Measurements from ENCODE around the gene HOXB8.

Gene HOXB8

GRCh38 chr17:48610282-48611211 lies 4.5 kb downstream of the HOXB8 start, which contains the start of gene HOXB7:
Gene HOXB7, minus strand, starts transcription at chr17:48611017. Its CDS starts 99 bp downstream, at chr17:48610918.
- DNase-seq (ENCODE audit: low spot score), result no peak

GRCh38 chr17:48609759-48610281 lies 5.3 kb downstream of the HOXB8 start:
- DNase-seq (ENCODE audit: low spot score), result no peak

GRCh38 chr17:48609033-48609432 lies 6.1 kb downstream of the HOXB8 start:
- no peak for DNase-seq (ENCODE audit: low spot score)

GRCh38 chr17:48608494-48608834 lies 6.6 kb downstream of the HOXB8 start:
- DNase-seq (ENCODE audit: low spot score), result no peak

- DNase-seq (ENCODE audit: low spot score), result no peak
Measured at GRCh38 chr17:48606892-48607614, 8.0 kb downstream of the HOXB8 start.

- DNase-seq (ENCODE audit: low spot score), result no peak
Measured at GRCh38 chr17:48605991-48606891, 8.9 kb downstream of the HOXB8 start.

GRCh38 chr17:48605409-48605919 lies 9.6 kb downstream of the HOXB8 start:
- DNase-seq (ENCODE audit: low spot score), result no peak

- DNase-seq (ENCODE audit: low spot score), result no peak
Measured at GRCh38 chr17:48604770-48605329, 10.2 kb downstream of the HOXB8 start, which contains the start of gene HOXB6. Gene HOXB6, minus strand, starts transcription at chr17:48604986. Its CDS starts 6,836 bp downstream, at chr17:48598150.

GRCh38 chr17:48603959-48604769 lies 10.9 kb downstream of the HOXB8 start:
- DNase-seq (ENCODE audit: low spot score), result no peak

GRCh38 chr17:48601539-48602425 lies 13.3 kb downstream of the HOXB8 start:
- no peak for DNase-seq (ENCODE audit: low spot score)

GRCh38 chr17:48601207-48601538 lies 13.9 kb downstream of the HOXB8 start:
- DNase-seq (ENCODE audit: low spot score), result no peak

- DNase-seq (ENCODE audit: low spot score), result no peak
Measured at GRCh38 chr17:48600244-48601098, 14.6 kb downstream of the HOXB8 start.

- DNase-seq (ENCODE audit: low spot score), result no peak
Measured at GRCh38 chr17:48599354-48599753, 15.7 kb downstream of the HOXB8 start.

- DNase-seq (ENCODE audit: low spot score), result no peak
Measured at GRCh38 chr17:48598736-48599135, 16.4 kb downstream of the HOXB8 start.

GRCh38 chr17:48597778-48598631 lies 17.1 kb downstream of the HOXB8 start:
- no peak for DNase-seq (ENCODE audit: low spot score)

GRCh38 chr17:48597528-48597777 lies 17.6 kb downstream of the HOXB8 start:
- DNase-seq (ENCODE audit: low spot score), result no peak

GRCh38 chr17:48596735-48597527 lies 18.2 kb downstream of the HOXB8 start:
- no peak for DNase-seq (ENCODE audit: low spot score)
